ENCODE data around the gene PHF23. TPM values are rescaled to one million over a fixed set of nuclear protein-coding genes. Genes with fewer than 3 reads are reported as not detected.

PHF23 gene
- total RNA-seq, 1 donor from 2014 or later, result 53.0 TPM

- DNase-seq (ENCODE audit: extremely low read depth, low read depth, low spot score), result no peak
Measured at GRCh38 chr17:7238420-7239090, 702 bp downstream of the PHF23 start.

GRCh38 chr17:7237761-7238419 lies 1.4 kb downstream of the PHF23 start:
- no peak for DNase-seq (ENCODE audit: extremely low read depth, low read depth, low spot score)

- no peak for DNase-seq (ENCODE audit: extremely low read depth, low read depth, low spot score)
Measured at GRCh38 chr17:7237266-7237760, 1.9 kb downstream of the PHF23 start.

GRCh38 chr17:7236808-7237207 lies 2.4 kb downstream of the PHF23 start:
- no peak for DNase-seq (ENCODE audit: extremely low read depth, low read depth, low spot score)

GRCh38 chr17:7235693-7236665 lies 3.3 kb downstream of the PHF23 start:
- no peak for DNase-seq (ENCODE audit: extremely low read depth, low read depth, low spot score)

- no peak for DNase-seq (ENCODE audit: extremely low read depth, low read depth, low spot score)
Measured at GRCh38 chr17:7234083-7234951, 4.9 kb downstream of the PHF23 start, which contains the start of gene DVL2. TSS of gene DVL2 (minus strand) at chr17:7234517. CDS start at chr17:7234262, 255 bp downstream.

- no peak for DNase-seq (ENCODE audit: extremely low read depth, low read depth, low spot score)
Measured at GRCh38 chr17:7233701-7234082, 5.6 kb downstream of the PHF23 start.

- no peak for DNase-seq (ENCODE audit: extremely low read depth, low read depth, low spot score)
Measured at GRCh38 chr17:7232114-7232513, 7.1 kb downstream of the PHF23 start.

- DNase-seq (ENCODE audit: extremely low read depth, low read depth, low spot score), result no peak
Measured at GRCh38 chr17:7229504-7229903, 9.8 kb downstream of the PHF23 start.

GRCh38 chr17:7228920-7229319 lies 10.3 kb downstream of the PHF23 start:
- DNase-seq (ENCODE audit: extremely low read depth, low read depth, low spot score), result no peak

- DNase-seq (ENCODE audit: extremely low read depth, low read depth, low spot score), result no peak
Measured at GRCh38 chr17:7226721-7227710, 12.2 kb downstream of the PHF23 start.

- no peak for DNase-seq (ENCODE audit: extremely low read depth, low read depth, low spot score)
Measured at GRCh38 chr17:7225711-7226331, 13.4 kb downstream of the PHF23 start.

GRCh38 chr17:7224661-7225111 lies 14.6 kb downstream of the PHF23 start:
- no peak for DNase-seq (ENCODE audit: extremely low read depth, low read depth, low spot score)

GRCh38 chr17:7224110-7224509 lies 15.1 kb downstream of the PHF23 start:
- DNase-seq (ENCODE audit: extremely low read depth, low read depth, low spot score), result no peak

- no peak for DNase-seq (ENCODE audit: extremely low read depth, low read depth, low spot score)
Measured at GRCh38 chr17:7223375-7223774, 15.9 kb downstream of the PHF23 start.

GRCh38 chr17:7222972-7223292 lies 16.3 kb downstream of the PHF23 start:
- no peak for DNase-seq (ENCODE audit: extremely low read depth, low read depth, low spot score)

GRCh38 chr17:7222093-7222971 lies 16.9 kb downstream of the PHF23 start:
- DNase-seq (ENCODE audit: extremely low read depth, low read depth, low spot score), result no peak

Data from glomerular endothelial cell (primary cell).